Measurements from ENCODE around the gene VWA2.

VWA2 gene

GRCh38 chr10:114262496-114262895 lies 23.4 kb downstream of the VWA2 start:
- TF ChIP-seq CTCF (IDR thresholded peaks at IDR 0.05): no peak
- no peak for TF ChIP-seq ZFX (IDR thresholded peaks at IDR 0.05; ENCODE audit: borderline replicate concordance)
- no peak overlapping the region for H3K27ac ChIP-seq

- TF ChIP-seq ZFX (IDR thresholded peaks at IDR 0.05; ENCODE audit: borderline replicate concordance): no peak
- no peak for TF ChIP-seq CTCF (IDR thresholded peaks at IDR 0.05)
- H3K27ac ChIP-seq: no peak overlapping the region
Measured at GRCh38 chr10:114265392-114266053, 26.5 kb downstream of the VWA2 start.

- H3K27ac ChIP-seq: 0 out of 2 replicates have a peak overlapping the region, but pooled peaks have one; percentile 1
- no peak for TF ChIP-seq CTCF (IDR thresholded peaks at IDR 0.05)
- no peak for TF ChIP-seq ZFX (IDR thresholded peaks at IDR 0.05; ENCODE audit: borderline replicate concordance)
Measured at GRCh38 chr10:114266521-114266920, 27.5 kb downstream of the VWA2 start.

- no peak for TF ChIP-seq ZFX (IDR thresholded peaks at IDR 0.05; ENCODE audit: borderline replicate concordance)
- TF ChIP-seq CTCF (IDR thresholded peaks at IDR 0.05): 0 out of 2 replicates have a peak, but pooled peaks have one; percentile 8
- peak overlapping the region; percentile 35 for H3K27ac ChIP-seq
Measured at GRCh38 chr10:114271075-114271778, 32.2 kb downstream of the VWA2 start.

- no peak for TF ChIP-seq ZFX (IDR thresholded peaks at IDR 0.05; ENCODE audit: borderline replicate concordance)
- H3K27ac ChIP-seq: peak overlapping the region; percentile 35; the same call in 1 of the 2 replicates
Measured at GRCh38 chr10:114271779-114272167, 32.7 kb downstream of the VWA2 start.

GRCh38 chr10:114272696-114273095 lies 33.6 kb downstream of the VWA2 start:
- TF ChIP-seq CTCF (IDR thresholded peaks at IDR 0.05): no peak
- TF ChIP-seq ZFX (IDR thresholded peaks at IDR 0.05; ENCODE audit: borderline replicate concordance): no peak
- no peak overlapping the region for H3K27ac ChIP-seq

- H3K27ac ChIP-seq: no peak overlapping the region
- TF ChIP-seq ZFX (IDR thresholded peaks at IDR 0.05; ENCODE audit: borderline replicate concordance) (no peak), CTCF (IDR thresholded peaks at IDR 0.05) (no peak)
Measured at GRCh38 chr10:114273910-114274309, 34.9 kb downstream of the VWA2 start.
